B cell (primary cell): ENCODE measurements around the gene WDR70. TPM values are rescaled to one million over a fixed set of nuclear protein-coding genes. Genes with fewer than 3 reads are reported as not detected.

Source experiments
- ATAC-seq: fragments of 200-7000 bp; cut with Tn5 transposase; one replicate; pipeline ENCODE4 v1.10.0; 2021; ENCODE audit warnings: low read depth, mild to moderate bottlenecking, moderate number of reproducible peaks, moderate library complexity
- CTCF ChIA-PET: fragments of 350-600 bp; sonication (Branson Sonifier 250); formaldehyde crosslinking; loops from one replicate; lab custom pipeline; 2021; ENCODE audit warnings: antibody characterized with exemption, inconsistent platforms; lab: Charles Lee
- POLR2A ChIA-PET: fragments of 350-600 bp; sonication (Branson Sonifier 250); formaldehyde crosslinking; loops from one replicate; lab custom pipeline; 2021; ENCODE audit warnings: antibody characterized with exemption; lab: Charles Lee
- DNase-seq: peaks from one replicate; pipeline ENCODE4 v3.0.0; 2013
- H2AFZ ChIP-seq: 2 replicates; pipeline ENCODE4 v1.6.1; 2012; ENCODE audit warnings: mild to moderate bottlenecking, low read depth, low read length; ENCODE audit not compliant: insufficient read depth, poor library complexity, severe bottlenecking
- H3K27ac ChIP-seq, 2 donors: 1 replicate in 1 of 2; 2 replicates in 1 of 2; pipeline ENCODE4 v1.5.1; 2012 to 2013; ENCODE audit warnings: low read length in 2 of 2, mild to moderate bottlenecking in 2 of 2, moderate library complexity in 1 of 2
- H3K27me3 ChIP-seq, 4 experiments: fragments of 200-600 bp in 1 of 4; sonication (generic) in 1 of 4; replicated peaks in 1 of 4; 1 replicate in 2 of 4; 2 replicates in 2 of 4; pipeline versions ENCODE4 v1.6.1 to v1.7.0; 2013 to 2016; ENCODE audit warnings: low read length in 3 of 4, mild to moderate bottlenecking in 2 of 4, mixed read lengths in 1 of 4, moderate library complexity in 1 of 4; ENCODE audit not compliant: insufficient read depth in 4 of 4, control insufficient read depth in 3 of 4; ENCODE audit errors: control extremely low read depth in 1 of 4
- H3K36me3 ChIP-seq, 2 experiments: replicated peaks in 1 of 2; 1 replicate in 1 of 2; 2 replicates in 1 of 2; pipeline versions ENCODE4 v1.6.1 to v1.7.1; 2013; ENCODE audit warnings: low read length in 1 of 2; ENCODE audit not compliant: insufficient read depth in 2 of 2, control insufficient read depth in 1 of 2; ENCODE audit errors: control extremely low read depth in 1 of 2, extremely low read depth in 1 of 2
- H3K4me1 ChIP-seq, 2 donors: fragments of 200-600 bp in 1 of 2; sonication (generic) in 1 of 2; 1 replicate in 1 of 2; 2 replicates in 1 of 2; pipeline versions ENCODE4 v1.5.1 to v1.6.1; 2013 to 2017; ENCODE audit warnings: low read length in 2 of 2; ENCODE audit not compliant: control insufficient read depth in 2 of 2, insufficient read depth in 2 of 2
- H3K4me2 ChIP-seq: replicated peaks from 2 replicates; pipeline ENCODE3; 2012; ENCODE audit warnings: mild to moderate bottlenecking, low read depth, low read length; ENCODE audit not compliant: poor library complexity, severe bottlenecking
- H3K4me3 ChIP-seq, 5 experiments: fragments of 200-600 bp in 1 of 5; sonication (generic) in 1 of 5; 1 replicate in 3 of 5; 2 replicates in 2 of 5; pipeline versions ENCODE4 v1.5.1 to v1.7.0; 2011 to 2016; ENCODE audit warnings: low read length in 4 of 5, mild to moderate bottlenecking in 4 of 5, low read depth in 2 of 5, control low read depth in 1 of 5, moderate library complexity in 1 of 5; ENCODE audit not compliant: insufficient read depth in 1 of 5; ENCODE audit errors: control extremely low read depth in 1 of 5, extremely low read depth in 1 of 5
- H3K79me2 ChIP-seq: fragments of 200-600 bp; sonication (generic); one replicate; pipeline ENCODE4 v1.6.0; 2016; ENCODE audit warnings: low read length; ENCODE audit not compliant: control insufficient read depth, insufficient read depth
- H3K9ac ChIP-seq: fragments of 200-600 bp; sonication (generic); 2 replicates; pipeline ENCODE4 v1.6.1; 2017; ENCODE audit warnings: mild to moderate bottlenecking, low read length, moderate library complexity
- H3K9me3 ChIP-seq, 3 donors: one replicate each; pipeline versions ENCODE4 v1.6.1 to v1.7.1; 2013; ENCODE audit warnings: low read length in 2 of 3; ENCODE audit not compliant: control insufficient read depth in 2 of 3, insufficient read depth in 1 of 3; ENCODE audit errors: control extremely low read depth in 1 of 3
- H4K20me1 ChIP-seq: 2 replicates; pipeline ENCODE4 v1.6.0; 2012; ENCODE audit warnings: mild to moderate bottlenecking, low read length; ENCODE audit not compliant: insufficient read depth, control insufficient read depth, poor library complexity, severe bottlenecking
- H3K27ac Mint-ChIP-seq: one replicate; pipeline ENCODE4 v1.8.0; 2021; ENCODE audit warnings: mixed read lengths
- H3K27me3 Mint-ChIP-seq: one replicate; pipeline ENCODE4 v1.8.0; 2021; ENCODE audit warnings: mixed read lengths
- H3K4me1 Mint-ChIP-seq: one replicate; pipeline ENCODE4 v1.8.0; 2021; ENCODE audit warnings: mixed read lengths
- H3K4me3 Mint-ChIP-seq: one replicate; pipeline ENCODE4 v1.8.0; 2021; ENCODE audit warnings: mixed read lengths
- H3K9me3 Mint-ChIP-seq: one replicate; pipeline ENCODE4 v1.8.0; 2022; ENCODE audit warnings: mixed read lengths; ENCODE audit not compliant: insufficient read depth
- EZH2 ChIP-seq: IDR thresholded peaks from 2 replicates; pipeline ENCODE4 v1.6.1; 2012; ENCODE audit warnings: borderline replicate concordance, low read depth, mild to moderate bottlenecking, moderate library complexity, low read length; ENCODE audit not compliant: insufficient read depth, poor library complexity, severe bottlenecking
- WGBS: methylation state at CpG from one replicate; pipeline ENCODE4 v1.1.5; 2013; ENCODE audit warnings: missing lambda C conversion rate; ENCODE audit not compliant: insufficient coverage; 5-methylcytosine and 5-hydroxymethylcytosine counted together
- intact Hi-C: fragments of 100-400 bp; cut with micrococcal nuclease; formaldehyde crosslinking; loops from one replicate; pipeline ENCODE4 v1.10.0; 2022
- polyA plus RNA-seq: library from polyadenylated mRNA; depleted of rRNA; stranded (reverse); fragments of >200 nt; gene quantifications from 2 replicates; pipeline ENCODE4 v1.2.3, GENCODE V29; 2012
- total RNA-seq, 2 donors: library from RNA; stranded (reverse); fragments of 120-200 nt in 1 of 2; gene quantifications; 1 replicate in 1 of 2; 2 replicates in 1 of 2; pipeline versions ENCODE4 v1.2.3 to v1.2.4, GENCODE V29; 2013 to 2022
- TF ChIP-seq, protein P1 (sequence below): fragments of 200-600 bp; IDR thresholded peaks from one replicate; pipeline ENCODE4 v1.8.0; 2022; ENCODE audit warnings: antibody characterized with exemption, mild to moderate bottlenecking

Gene WDR70
- total and polyA plus RNA-seq, 2 donors (not counting 1 experiment from before 2014, with no cell fraction given) = 12.8 to 46.8 TPM

GRCh38 chr5:37723162-37723961 lies 344.2 kb downstream of the WDR70 start:
- Histone ChIP-seq H3K4me1 (no peaks in the 10 kb centered on the region), H3K27ac (no peak overlapping the region), H2AFZ (no peak overlapping the region), H3K79me2 (no peaks in the 10 kb centered on the region), H4K20me1 (no peaks in the 10 kb centered on the region), H3K4me3 (no peak overlapping the region), H3K9ac (no peak overlapping the region), H3K4me2 (no peak overlapping the region), H3K36me3 (peaks cover under 1 to 44% of the 10 kb centered on the region in 2 experiments), H3K27me3 (no peaks in the 10 kb centered on the region), H3K9me3 (no peaks in the 10 kb centered on the region)
- H3K27ac Mint-ChIP-seq = no peak overlapping the region
- H3K27me3 Mint-ChIP-seq = no peaks in the 10 kb centered on the region
- CTCF ChIA-PET = interaction anchor here (1.3 kb wide), 1 partner anchor 10 kb away, joined by 3 read pairs; no protein-coding TSS in a partner anchor
- 100% methylated on average over 2 of the region's 8 CpGs for WGBS
- TF ChIP-seq, protein P1, sequence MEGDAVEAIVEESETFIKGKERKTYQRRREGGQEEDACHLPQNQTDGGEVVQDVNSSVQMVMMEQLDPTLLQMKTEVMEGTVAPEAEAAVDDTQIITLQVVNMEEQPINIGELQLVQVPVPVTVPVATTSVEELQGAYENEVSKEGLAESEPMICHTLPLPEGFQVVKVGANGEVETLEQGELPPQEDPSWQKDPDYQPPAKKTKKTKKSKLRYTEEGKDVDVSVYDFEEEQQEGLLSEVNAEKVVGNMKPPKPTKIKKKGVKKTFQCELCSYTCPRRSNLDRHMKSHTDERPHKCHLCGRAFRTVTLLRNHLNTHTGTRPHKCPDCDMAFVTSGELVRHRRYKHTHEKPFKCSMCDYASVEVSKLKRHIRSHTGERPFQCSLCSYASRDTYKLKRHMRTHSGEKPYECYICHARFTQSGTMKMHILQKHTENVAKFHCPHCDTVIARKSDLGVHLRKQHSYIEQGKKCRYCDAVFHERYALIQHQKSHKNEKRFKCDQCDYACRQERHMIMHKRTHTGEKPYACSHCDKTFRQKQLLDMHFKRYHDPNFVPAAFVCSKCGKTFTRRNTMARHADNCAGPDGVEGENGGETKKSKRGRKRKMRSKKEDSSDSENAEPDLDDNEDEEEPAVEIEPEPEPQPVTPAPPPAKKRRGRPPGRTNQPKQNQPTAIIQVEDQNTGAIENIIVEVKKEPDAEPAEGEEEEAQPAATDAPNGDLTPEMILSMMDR = no peak
- TF ChIP-seq EZH2 = no peak
- no peak for DNase-seq
- H3K4me3 Mint-ChIP-seq = no peak overlapping the region
- peaks cover 6% of the 10 kb centered on the region for H3K4me1 Mint-ChIP-seq
- no peak for ATAC-seq
- POLR2A ChIA-PET = no interaction called here
- no peaks in the 10 kb centered on the region for H3K9me3 Mint-ChIP-seq
- intact Hi-C loops = no loop called here

DNA sequence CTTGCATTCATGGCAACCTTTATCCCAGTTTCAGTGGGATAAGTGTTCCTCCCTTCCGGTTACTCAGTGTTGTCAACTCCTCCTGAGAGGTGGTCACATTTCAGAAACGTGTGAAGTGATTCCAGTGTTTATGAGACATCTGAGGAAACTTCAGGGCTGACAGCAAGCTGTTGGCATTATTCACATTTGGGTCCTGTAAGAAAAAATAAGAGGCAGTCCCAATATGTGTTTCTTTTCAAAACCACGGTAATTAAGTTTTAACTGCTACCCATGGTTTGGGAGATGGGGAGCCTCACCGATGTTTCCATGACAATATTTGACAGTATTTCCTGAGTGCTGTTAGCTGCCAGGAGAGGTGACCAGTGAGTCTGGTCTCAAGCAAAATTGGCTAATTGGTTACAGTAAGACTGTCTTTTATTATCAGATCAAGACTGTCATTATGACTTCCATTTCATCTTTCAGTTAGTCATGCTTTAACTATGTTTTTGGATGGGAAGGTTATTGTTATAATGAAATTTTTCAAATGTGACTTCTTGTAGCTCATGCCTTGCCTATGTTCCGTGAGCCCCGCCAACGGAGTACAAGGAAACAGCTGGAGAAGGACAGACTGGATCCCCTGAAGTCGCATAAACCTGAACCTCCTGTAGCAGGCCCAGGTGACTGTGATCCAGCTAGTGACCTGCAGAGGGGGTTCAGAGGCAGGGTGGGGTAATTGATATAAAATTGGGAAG lies 345.4 kb downstream of the WDR70 start:
- Histone ChIP-seq H3K4me1 (no peaks in the 10 kb centered on the region), H3K4me3 (no peak overlapping the region), H3K27me3 (no peaks in the 10 kb centered on the region), H4K20me1 (no peaks in the 10 kb centered on the region), H3K27ac (no peak overlapping the region), H3K79me2 (no peaks in the 10 kb centered on the region), H2AFZ (no peak overlapping the region), H3K4me2 (no peak overlapping the region), H3K9ac (no peak overlapping the region), H3K9me3 (no peaks in the 10 kb centered on the region), H3K36me3 (peaks cover 3 to 50% of the 10 kb centered on the region in 2 experiments)
- Mint-ChIP-seq H3K9me3 (no peaks in the 10 kb centered on the region), H3K27ac (no peak overlapping the region), H3K27me3 (no peaks in the 10 kb centered on the region), H3K4me1 (peaks cover 7% of the 10 kb centered on the region), H3K4me3 (no peak overlapping the region)
- ChIA-PET CTCF (no interaction called here), POLR2A (no interaction called here)
- intact Hi-C loops = no loop called here
- no peak for ATAC-seq
- TF ChIP-seq, protein P1 = no peak
- TF ChIP-seq EZH2 = no peak
- no peak for DNase-seq
- 98% methylated on average over 7 of the region's 8 CpGs for WGBS
